Measurements from ENCODE around the gene CD300E. TPM values are rescaled to one million over a fixed set of nuclear protein-coding genes. Genes with fewer than 3 reads are reported as not detected.

CD300E gene
- total RNA-seq: not detected in 2 replicates
- long read RNA-seq: 0 reads

GRCh38 chr17:74623693-74624093 is at the start of gene CD300E:
Gene CD300E (minus strand): TSS chr17:74623738. CDS start chr17:74623621, 117 bp downstream.
- Mint-ChIP-seq H3K27me3 (ENCODE audit: low read depth) (peaks cover 87% of the 10 kb centered on the region), H3K27ac (ENCODE audit: unreplicated experiment) (no peak within 1 kb of the TSS), H3K9me3 (peaks cover 4% of the 10 kb centered on the region), H3K4me3 (no peak within 1 kb of the TSS), H3K36me3 (ENCODE audit: low read depth) (no peaks in the 10 kb centered on the region), H3K4me1 (no peaks in the 10 kb centered on the region)
- DNase-seq (ENCODE audit: low read depth, low spot score): no peak
- TF ChIP-seq, protein P1, sequence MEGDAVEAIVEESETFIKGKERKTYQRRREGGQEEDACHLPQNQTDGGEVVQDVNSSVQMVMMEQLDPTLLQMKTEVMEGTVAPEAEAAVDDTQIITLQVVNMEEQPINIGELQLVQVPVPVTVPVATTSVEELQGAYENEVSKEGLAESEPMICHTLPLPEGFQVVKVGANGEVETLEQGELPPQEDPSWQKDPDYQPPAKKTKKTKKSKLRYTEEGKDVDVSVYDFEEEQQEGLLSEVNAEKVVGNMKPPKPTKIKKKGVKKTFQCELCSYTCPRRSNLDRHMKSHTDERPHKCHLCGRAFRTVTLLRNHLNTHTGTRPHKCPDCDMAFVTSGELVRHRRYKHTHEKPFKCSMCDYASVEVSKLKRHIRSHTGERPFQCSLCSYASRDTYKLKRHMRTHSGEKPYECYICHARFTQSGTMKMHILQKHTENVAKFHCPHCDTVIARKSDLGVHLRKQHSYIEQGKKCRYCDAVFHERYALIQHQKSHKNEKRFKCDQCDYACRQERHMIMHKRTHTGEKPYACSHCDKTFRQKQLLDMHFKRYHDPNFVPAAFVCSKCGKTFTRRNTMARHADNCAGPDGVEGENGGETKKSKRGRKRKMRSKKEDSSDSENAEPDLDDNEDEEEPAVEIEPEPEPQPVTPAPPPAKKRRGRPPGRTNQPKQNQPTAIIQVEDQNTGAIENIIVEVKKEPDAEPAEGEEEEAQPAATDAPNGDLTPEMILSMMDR (conservative IDR thresholded peaks at IDR 0.05): no peak

- Mint-ChIP-seq H3K27ac (ENCODE audit: unreplicated experiment) (no peak overlapping the region), H3K9me3 (no peaks in the 10 kb centered on the region), H3K36me3 (ENCODE audit: low read depth) (no peaks in the 10 kb centered on the region), H3K27me3 (ENCODE audit: low read depth) (peaks cover 96% of the 10 kb centered on the region), H3K4me1 (no peaks in the 10 kb centered on the region), H3K4me3 (no peak overlapping the region)
- TF ChIP-seq, protein P1 (conservative IDR thresholded peaks at IDR 0.05): no peak
- DNase-seq (ENCODE audit: low read depth, low spot score): peak; percentile 90
Observed at GRCh38 chr17:74671031-74671771, 47.7 kb upstream of the CD300E start.

DNA sequence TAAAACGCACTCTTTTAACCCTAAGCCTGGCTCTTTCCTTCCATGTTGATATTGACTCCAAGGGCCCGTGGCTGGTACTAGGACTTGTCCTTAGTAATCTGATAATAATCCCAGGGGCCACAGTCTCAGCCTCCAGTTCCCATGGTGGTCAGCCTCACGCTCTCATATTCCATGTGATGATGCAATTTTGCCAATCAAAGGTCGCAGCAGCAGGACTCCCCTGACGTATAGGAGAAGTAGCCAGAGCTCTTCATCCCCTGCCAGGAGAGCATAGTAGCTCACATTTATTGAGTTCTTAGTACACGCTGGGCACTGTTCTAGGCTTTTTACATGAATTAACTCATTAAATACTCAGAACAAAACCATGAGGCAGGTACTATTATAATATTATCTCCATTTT is 46.8 kb upstream of the CD300E start:
- Mint-ChIP-seq H3K27me3 (ENCODE audit: low read depth) (peaks cover 95% of the 10 kb centered on the region), H3K27ac (ENCODE audit: unreplicated experiment) (no peak overlapping the region), H3K9me3 (no peaks in the 10 kb centered on the region), H3K4me1 (no peaks in the 10 kb centered on the region), H3K4me3 (no peak overlapping the region), H3K36me3 (ENCODE audit: low read depth) (no peaks in the 10 kb centered on the region)
- TF ChIP-seq, protein P1 (conservative IDR thresholded peaks at IDR 0.05): no peak
- no peak for DNase-seq (ENCODE audit: low read depth, low spot score)

DNA sequence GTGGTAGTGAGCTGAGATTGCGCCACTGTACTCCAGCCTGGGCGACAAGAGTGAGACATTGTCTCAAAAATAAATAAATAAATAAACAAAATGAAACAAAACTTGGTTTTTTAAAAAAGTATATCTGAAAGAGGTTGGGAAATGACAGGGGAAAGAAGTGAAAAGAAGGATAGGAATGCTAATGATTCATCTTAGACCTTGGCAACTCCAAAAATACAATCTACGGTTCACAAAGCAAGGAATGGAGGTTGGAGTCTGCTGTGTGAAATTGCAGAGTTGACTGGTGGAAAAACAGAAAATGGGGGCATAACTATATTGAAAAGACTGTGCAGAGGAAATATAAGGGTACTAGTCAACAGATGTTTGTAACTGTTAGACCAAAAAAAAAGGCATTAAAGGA is 40.0 kb upstream of the CD300E start:
- H3K27me3 Mint-ChIP-seq (ENCODE audit: low read depth): peaks cover 89% of the 10 kb centered on the region
- H3K4me1 Mint-ChIP-seq: no peaks in the 10 kb centered on the region
- no peak overlapping the region for H3K27ac Mint-ChIP-seq (ENCODE audit: unreplicated experiment)
- no peaks in the 10 kb centered on the region for H3K9me3 Mint-ChIP-seq
- H3K36me3 Mint-ChIP-seq (ENCODE audit: low read depth): no peaks in the 10 kb centered on the region
- no peak for DNase-seq (ENCODE audit: low read depth, low spot score)
- no peak overlapping the region for H3K4me3 Mint-ChIP-seq
- TF ChIP-seq, protein P1 (conservative IDR thresholded peaks at IDR 0.05): no peak

- TF ChIP-seq, protein P1 (conservative IDR thresholded peaks at IDR 0.05): no peak
- Mint-ChIP-seq H3K4me1 (no peaks in the 10 kb centered on the region), H3K27me3 (ENCODE audit: low read depth) (peaks cover 91% of the 10 kb centered on the region)
Observed at GRCh38 chr17:74659889-74660288, 36.4 kb upstream of the CD300E start.

More at GRCh38 chr17:74659889-74660288, 36.4 kb upstream of the CD300E start:
- Mint-ChIP-seq H3K4me3 (no peak overlapping the region), H3K9me3 (no peaks in the 10 kb centered on the region), H3K27ac (ENCODE audit: unreplicated experiment) (no peak overlapping the region), H3K36me3 (ENCODE audit: low read depth) (no peaks in the 10 kb centered on the region)
- no peak for DNase-seq (ENCODE audit: low read depth, low spot score)

All from neural crest cell (in vitro differentiated cells).